ENCODE measurements around the gene TACO1.

GRCh38 chr17:63579633-63580032, 21.1 kb upstream of the TACO1 start:
- TF ChIP-seq POLR2A (IDR thresholded peaks at IDR 0.05; ENCODE audit: low read length) = no peak
- no peak for TF ChIP-seq GATA1 (IDR thresholded peaks at IDR 0.05; ENCODE audit: low read depth, low read length)

Measured in erythroblast (primary cell).